Lower leg skin (tissue), 4 donors: Measurements from ENCODE around the gene MTMR8. TPM values are rescaled to one million over a fixed set of nuclear protein-coding genes. Genes with fewer than 3 reads are reported as not detected.

ENCODE experiments used
- DNase-seq, 2 donors: peaks; one replicate each; pipeline ENCODE4 v3.0.0-alpha.2; 2019; ENCODE audit warnings: low spot score in 2 of 2
- H3K4me3 ChIP-seq: fragments of 200-600 bp; sonication (generic); 2 replicates; pipeline ENCODE4 v1.5.1; 2017; ENCODE audit warnings: mild to moderate bottlenecking, low read depth; ENCODE audit not compliant: poor library complexity, severe bottlenecking
- POLR2A ChIP-seq, 2 donors: fragments of 450-650 bp; IDR thresholded peaks; one replicate each; pipeline ENCODE4 v1.6.1; 2016 to 2017; ENCODE audit warnings: antibody characterized with exemption in 2 of 2, mild to moderate bottlenecking in 1 of 2, moderate library complexity in 1 of 2
- WGBS, 2 donors: methylation state at CpG; one replicate each; pipeline ENCODE4 v1.1.5; 2018; 5-methylcytosine and 5-hydroxymethylcytosine counted together
- intact Hi-C: fragments of 100-400 bp; cut with DNase I; formaldehyde crosslinking; loops from one replicate; pipeline ENCODE4 v1.15.0; 2023; ENCODE audit warnings: low total_unique reads
- total RNA-seq, 4 donors: library from RNA; depleted of rRNA; stranded (reverse); fragments of >200 nt; gene quantifications; one replicate each; pipeline ENCODE4 v1.1.0, GENCODE V29; 2016
- TF ChIP-seq, protein P1 (sequence below), 3 donors: fragments of 450-650 bp; IDR thresholded peaks; one replicate each; pipeline ENCODE4 v1.5.1; 2016; ENCODE audit warnings: antibody characterized with exemption in 3 of 3, mild to moderate bottlenecking in 3 of 3, moderate library complexity in 2 of 3

The MTMR8 gene
- total RNA-seq, 4 donors from 2014 or later, result 0.19 to 6.7 (median 1.4) TPM

DNA sequence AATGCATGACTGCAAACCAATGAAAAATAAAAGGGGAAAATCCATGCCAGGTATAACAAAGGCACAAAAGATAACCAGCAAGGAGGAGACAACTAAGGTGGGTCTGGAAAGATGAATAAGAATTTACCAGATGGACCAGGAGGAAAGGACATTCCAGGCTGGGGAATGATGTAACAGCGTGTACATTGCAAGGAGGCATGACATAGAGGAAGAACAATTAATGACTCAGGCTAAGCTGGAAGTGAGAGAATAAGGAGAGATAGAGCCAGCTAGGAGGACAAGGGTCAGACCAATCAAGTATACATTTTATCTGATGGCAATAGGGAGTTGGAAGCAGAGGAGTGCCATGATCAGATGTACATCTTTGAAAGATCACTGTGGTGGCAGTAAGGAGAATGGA, 57.0 kb downstream of the MTMR8 start:
- WGBS, 2 donors, result 68 to 95% methylated on average over 1 of the region's 1 CpG
- no peak for DNase-seq
- no peak overlapping the region for H3K4me3 ChIP-seq
- TF ChIP-seq POLR2A (IDR thresholded peaks at IDR 0.05), result no peak
- TF ChIP-seq, protein P1, sequence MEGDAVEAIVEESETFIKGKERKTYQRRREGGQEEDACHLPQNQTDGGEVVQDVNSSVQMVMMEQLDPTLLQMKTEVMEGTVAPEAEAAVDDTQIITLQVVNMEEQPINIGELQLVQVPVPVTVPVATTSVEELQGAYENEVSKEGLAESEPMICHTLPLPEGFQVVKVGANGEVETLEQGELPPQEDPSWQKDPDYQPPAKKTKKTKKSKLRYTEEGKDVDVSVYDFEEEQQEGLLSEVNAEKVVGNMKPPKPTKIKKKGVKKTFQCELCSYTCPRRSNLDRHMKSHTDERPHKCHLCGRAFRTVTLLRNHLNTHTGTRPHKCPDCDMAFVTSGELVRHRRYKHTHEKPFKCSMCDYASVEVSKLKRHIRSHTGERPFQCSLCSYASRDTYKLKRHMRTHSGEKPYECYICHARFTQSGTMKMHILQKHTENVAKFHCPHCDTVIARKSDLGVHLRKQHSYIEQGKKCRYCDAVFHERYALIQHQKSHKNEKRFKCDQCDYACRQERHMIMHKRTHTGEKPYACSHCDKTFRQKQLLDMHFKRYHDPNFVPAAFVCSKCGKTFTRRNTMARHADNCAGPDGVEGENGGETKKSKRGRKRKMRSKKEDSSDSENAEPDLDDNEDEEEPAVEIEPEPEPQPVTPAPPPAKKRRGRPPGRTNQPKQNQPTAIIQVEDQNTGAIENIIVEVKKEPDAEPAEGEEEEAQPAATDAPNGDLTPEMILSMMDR (IDR thresholded peaks at IDR 0.05), result no peak
- intact Hi-C loops, result no loop called here

DNA sequence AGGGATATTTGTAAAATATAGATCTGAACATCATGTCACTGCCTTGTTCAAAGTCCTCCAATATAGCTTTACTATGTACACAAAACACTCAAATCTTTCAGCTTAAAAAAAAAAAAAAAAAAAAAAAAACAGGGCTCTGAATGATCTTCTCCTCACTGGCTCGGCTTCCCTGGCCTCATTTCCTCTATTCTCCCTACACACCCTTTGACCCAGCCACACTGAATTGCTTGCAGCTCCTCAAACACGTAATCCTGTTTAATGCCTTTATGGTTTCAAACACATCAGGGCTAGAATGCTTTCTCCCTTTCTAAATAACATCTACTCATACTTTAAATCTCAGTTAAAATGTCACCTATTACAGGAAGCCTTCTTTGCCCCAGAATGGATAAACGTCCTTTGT, 60.8 kb downstream of the MTMR8 start:
- 54 to 84% methylated on average over 3 of the region's 3 CpGs for WGBS, 2 donors
- intact Hi-C loops, result no loop called here
- TF ChIP-seq, protein P1 (IDR thresholded peaks at IDR 0.05), result no peak
- TF ChIP-seq POLR2A (IDR thresholded peaks at IDR 0.05), result no peak
- no peak overlapping the region for H3K4me3 ChIP-seq
- no peak for DNase-seq

DNA sequence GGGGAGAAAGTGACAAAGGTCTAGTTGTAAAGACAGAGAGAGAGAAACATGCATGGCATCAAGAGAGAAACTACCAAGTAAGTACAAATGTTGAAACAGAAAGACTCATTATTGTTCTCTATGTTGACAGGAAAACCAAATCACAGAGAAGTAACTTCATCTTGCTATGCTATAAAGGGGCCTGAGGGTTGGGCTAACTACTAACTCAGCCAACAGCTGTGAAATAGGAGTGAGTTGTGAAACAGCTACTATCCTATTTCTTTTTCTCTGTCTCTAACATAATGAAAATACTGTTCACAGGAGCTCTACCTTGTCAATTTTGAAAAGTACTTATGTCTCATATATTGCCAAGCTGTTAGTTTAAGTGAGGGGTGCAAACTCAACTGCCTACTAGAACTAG, 65.0 kb downstream of the MTMR8 start:
- TF ChIP-seq, protein P1 (IDR thresholded peaks at IDR 0.05), result no peak
- TF ChIP-seq POLR2A (IDR thresholded peaks at IDR 0.05), result no peak
- intact Hi-C loops, result no loop called here
- no peak overlapping the region for H3K4me3 ChIP-seq
- no peak for DNase-seq

DNA sequence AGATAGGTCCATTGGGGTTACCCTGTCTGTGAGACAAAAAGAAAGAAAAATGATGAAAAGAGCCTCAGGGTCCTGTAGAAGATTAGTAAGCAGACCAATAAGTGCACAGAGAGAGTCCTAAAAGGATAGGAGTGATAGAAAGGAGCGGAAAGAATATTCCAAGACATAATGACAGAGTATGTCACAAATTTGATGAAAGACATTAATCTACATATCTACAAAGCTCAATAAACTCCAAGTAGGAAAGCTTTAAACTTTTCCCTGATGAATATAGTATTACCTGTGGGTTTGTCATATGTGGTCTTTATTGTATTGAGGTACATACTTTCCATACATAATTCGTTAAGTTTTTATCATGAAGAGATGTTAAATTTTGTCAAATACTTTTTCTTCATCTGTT, 73.7 kb downstream of the MTMR8 start:
- 88 to 97% methylated on average over 2 of the region's 2 CpGs for WGBS, 2 donors
- intact Hi-C loops, result no loop called here
- TF ChIP-seq, protein P1 (IDR thresholded peaks at IDR 0.05), result no peak
- TF ChIP-seq POLR2A (IDR thresholded peaks at IDR 0.05), result no peak
- no peak for DNase-seq
- no peak overlapping the region for H3K4me3 ChIP-seq

DNA sequence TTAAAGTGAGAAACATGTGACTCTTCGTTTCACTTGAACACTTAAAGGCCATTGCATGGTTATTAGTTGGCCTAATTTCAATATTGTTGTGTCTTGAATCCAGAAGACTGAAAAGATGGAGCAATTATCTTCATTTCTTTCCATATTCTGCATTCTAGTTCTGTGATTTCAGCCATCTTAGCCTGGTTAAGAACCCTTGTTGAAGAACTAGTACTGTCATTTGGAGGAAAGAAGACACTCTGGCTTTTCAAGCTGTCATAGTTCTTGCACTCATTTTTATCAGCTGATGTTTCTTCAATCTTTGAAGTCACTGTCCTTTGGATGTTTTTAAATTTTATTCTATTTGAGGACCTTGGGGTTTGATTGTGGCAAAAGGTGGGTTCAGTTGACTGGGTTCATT, 81.6 kb downstream of the MTMR8 start:
- DNase-seq, result no peak
- no peak for TF ChIP-seq POLR2A (IDR thresholded peaks at IDR 0.05)
- TF ChIP-seq, protein P1 (IDR thresholded peaks at IDR 0.05), result no peak
- 74 to 86% methylated on average over 1 of the region's 1 CpG for WGBS, 2 donors
- intact Hi-C loops, result no loop called here
- H3K4me3 ChIP-seq, result no peak overlapping the region

DNA sequence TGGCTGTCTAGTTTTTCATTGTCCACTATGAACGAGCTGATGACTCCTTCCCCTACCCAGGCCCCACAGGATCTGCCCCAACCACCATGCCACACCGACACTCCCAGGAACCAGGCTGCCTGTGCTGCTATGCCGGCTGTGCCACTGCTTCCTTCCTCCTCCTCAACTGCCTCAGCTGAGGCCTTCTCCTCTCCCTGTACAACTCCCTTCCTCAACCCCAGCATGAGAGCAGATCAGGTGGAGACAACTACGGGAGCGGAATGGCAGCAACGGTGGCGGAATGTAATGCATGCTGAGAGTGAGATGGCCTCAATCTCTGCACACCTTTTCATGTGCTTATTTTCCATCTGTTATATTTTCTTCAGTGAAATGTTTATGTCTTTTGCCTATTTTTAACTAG, 88.5 kb downstream of the MTMR8 start:
- WGBS, 2 donors, result 90 to 91% methylated on average over 7 of the region's 7 CpGs
- DNase-seq, result no peak

More for the DNA sequence above, 88.5 kb downstream of the MTMR8 start:
- H3K4me3 ChIP-seq, result no peak overlapping the region
- intact Hi-C loops, result no loop called here
- TF ChIP-seq, protein P1 (IDR thresholded peaks at IDR 0.05), result no peak
- no peak for TF ChIP-seq POLR2A (IDR thresholded peaks at IDR 0.05)
